Lung (tissue), 12 donors: ENCODE data around the gene POLR2B. TPM values are rescaled to one million over a fixed set of nuclear protein-coding genes. Genes with fewer than 3 reads are reported as not detected.

Source experiments
- ATAC-seq: fragments of 200-7000 bp; cut with Tn5 transposase; one replicate; pipeline ENCODE4 v1.9.1; 2020; ENCODE audit warnings: moderate number of reproducible peaks; ENCODE audit not compliant: insufficient read depth, low FRiP score
- DNase-seq, 3 donors: peaks; one replicate each; pipeline ENCODE4 v3.0.0-alpha.2; 2013 to 2017
- H3K27ac ChIP-seq, 2 donors: one replicate each; pipeline ENCODE4 v1.5.1; 2013; ENCODE audit warnings: mild to moderate bottlenecking in 2 of 2, moderate library complexity in 2 of 2, control low read depth in 1 of 2, inconsistent platforms in 1 of 2, low read depth in 1 of 2, low read length in 1 of 2
- H3K27me3 ChIP-seq, 3 donors: one replicate each; pipeline ENCODE4 v1.5.1; 2013; ENCODE audit warnings: low read length in 2 of 3; ENCODE audit not compliant: control insufficient read depth in 3 of 3, insufficient read depth in 3 of 3
- H3K36me3 ChIP-seq, 4 donors: one replicate each; pipeline ENCODE4 v1.5.1; 2013; ENCODE audit warnings: low read length in 4 of 4, mild to moderate bottlenecking in 1 of 4, moderate library complexity in 1 of 4; ENCODE audit not compliant: control insufficient read depth in 4 of 4, insufficient read depth in 4 of 4
- H3K4me1 ChIP-seq, 5 donors: one replicate each; pipeline ENCODE4 v1.5.1; 2013; ENCODE audit warnings: low read length in 5 of 5, mild to moderate bottlenecking in 2 of 5, moderate library complexity in 1 of 5; ENCODE audit not compliant: control insufficient read depth in 5 of 5, insufficient read depth in 5 of 5
- H3K4me3 ChIP-seq: one replicate; pipeline ENCODE4 v1.5.1; 2013; ENCODE audit warnings: mild to moderate bottlenecking, control low read depth, moderate library complexity
- H3K9ac ChIP-seq, 2 donors: one replicate each; pipeline ENCODE4 v1.5.1; 2013; ENCODE audit warnings: low read length in 2 of 2, control low read depth in 1 of 2; ENCODE audit not compliant: insufficient read depth in 1 of 2
- H3K9me3 ChIP-seq, 4 donors: one replicate each; pipeline ENCODE4 v1.5.1; 2013; ENCODE audit warnings: low read length in 3 of 4, mild to moderate bottlenecking in 1 of 4, moderate library complexity in 1 of 4; ENCODE audit not compliant: control insufficient read depth in 4 of 4, insufficient read depth in 3 of 4
- WGBS, 2 donors: extraction: QIAGEN DNeasy Blood & Tissue Kit; methylation state at CpG; one replicate each; pipeline ENCODE4 v1.1.7; 2013; 5-methylcytosine and 5-hydroxymethylcytosine counted together
- polyA plus RNA-seq, 2 donors: library from polyadenylated mRNA; stranded (reverse); fragments of 200-250 nt; gene quantifications; one replicate each; pipeline ENCODE4 v1.2.1, GENCODE V29; 2013
- total RNA-seq, 2 donors: library from RNA; depleted of rRNA in 1 of 2; stranded (reverse); fragments of >200 nt in 1 of 2; gene quantifications; one replicate each; pipeline ENCODE4 v1.2.1, GENCODE V29; 2014 to 2021
- TF ChIP-seq, protein P1 (sequence below): IDR thresholded peaks from 2 replicates; pipeline ENCODE4 v1.5.1; 2012; ENCODE audit warnings: mild to moderate bottlenecking; ENCODE audit errors: control extremely low read depth, extremely low read depth
- donor health status: control.
- donor health status: control.
- donor health status: Bipolar disorder and iron deficiency.
- donor health status: healthy.
- donor health status: DM: yes; HTN: yes; CAD: no.

Gene POLR2B
- total and polyA plus RNA-seq, 4 donors: 23.4 to 112 (median 52.8) TPM

DNA sequence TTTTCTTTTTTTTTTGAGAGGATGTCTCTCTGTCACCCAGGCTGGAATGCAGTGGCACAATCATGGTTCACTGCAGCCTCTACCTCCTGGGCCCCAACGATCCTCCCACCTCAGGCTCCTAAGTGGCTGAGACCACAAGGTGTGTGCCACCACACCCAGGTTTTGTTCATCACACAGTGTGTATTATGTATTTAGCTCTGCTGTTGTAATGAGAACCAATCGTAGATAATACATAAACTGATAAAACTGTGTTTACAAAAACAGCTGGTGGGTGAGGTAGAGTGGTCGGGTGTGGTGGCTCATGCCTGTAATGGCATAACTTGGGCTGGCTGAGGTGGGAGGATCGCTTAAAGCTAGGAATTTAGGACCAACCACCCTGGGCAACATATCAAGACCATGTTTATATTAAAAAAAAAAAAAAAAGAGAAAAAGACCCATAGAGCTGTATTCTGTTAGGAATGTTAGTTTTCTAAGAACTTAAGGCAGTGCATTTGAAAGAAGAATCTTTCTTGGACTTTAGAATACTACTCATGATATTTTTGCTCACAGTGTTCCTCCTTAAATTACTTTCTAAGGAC, 34.9 kb downstream of the POLR2B start:
- H3K27me3 ChIP-seq: no peaks in the 10 kb centered on the region
- H3K4me1 ChIP-seq: peaks cover 0 to 1% (median 0%) of the 10 kb centered on the region in 5 donors
- H3K27ac ChIP-seq: no peak overlapping the region
- no peak overlapping the region for H3K9ac ChIP-seq
- TF ChIP-seq, protein P1, sequence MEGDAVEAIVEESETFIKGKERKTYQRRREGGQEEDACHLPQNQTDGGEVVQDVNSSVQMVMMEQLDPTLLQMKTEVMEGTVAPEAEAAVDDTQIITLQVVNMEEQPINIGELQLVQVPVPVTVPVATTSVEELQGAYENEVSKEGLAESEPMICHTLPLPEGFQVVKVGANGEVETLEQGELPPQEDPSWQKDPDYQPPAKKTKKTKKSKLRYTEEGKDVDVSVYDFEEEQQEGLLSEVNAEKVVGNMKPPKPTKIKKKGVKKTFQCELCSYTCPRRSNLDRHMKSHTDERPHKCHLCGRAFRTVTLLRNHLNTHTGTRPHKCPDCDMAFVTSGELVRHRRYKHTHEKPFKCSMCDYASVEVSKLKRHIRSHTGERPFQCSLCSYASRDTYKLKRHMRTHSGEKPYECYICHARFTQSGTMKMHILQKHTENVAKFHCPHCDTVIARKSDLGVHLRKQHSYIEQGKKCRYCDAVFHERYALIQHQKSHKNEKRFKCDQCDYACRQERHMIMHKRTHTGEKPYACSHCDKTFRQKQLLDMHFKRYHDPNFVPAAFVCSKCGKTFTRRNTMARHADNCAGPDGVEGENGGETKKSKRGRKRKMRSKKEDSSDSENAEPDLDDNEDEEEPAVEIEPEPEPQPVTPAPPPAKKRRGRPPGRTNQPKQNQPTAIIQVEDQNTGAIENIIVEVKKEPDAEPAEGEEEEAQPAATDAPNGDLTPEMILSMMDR: no peak
- no peaks in the 10 kb centered on the region for H3K9me3 ChIP-seq
- DNase-seq (no peak), ATAC-seq (no peak)
- no peak overlapping the region for H3K4me3 ChIP-seq
- H3K36me3 ChIP-seq: peaks cover 19 to 46% (median 32%) of the 10 kb centered on the region in 4 donors
- WGBS, 2 donors: 74 to 81% methylated on average over 4 of the region's 4 CpGs

DNA sequence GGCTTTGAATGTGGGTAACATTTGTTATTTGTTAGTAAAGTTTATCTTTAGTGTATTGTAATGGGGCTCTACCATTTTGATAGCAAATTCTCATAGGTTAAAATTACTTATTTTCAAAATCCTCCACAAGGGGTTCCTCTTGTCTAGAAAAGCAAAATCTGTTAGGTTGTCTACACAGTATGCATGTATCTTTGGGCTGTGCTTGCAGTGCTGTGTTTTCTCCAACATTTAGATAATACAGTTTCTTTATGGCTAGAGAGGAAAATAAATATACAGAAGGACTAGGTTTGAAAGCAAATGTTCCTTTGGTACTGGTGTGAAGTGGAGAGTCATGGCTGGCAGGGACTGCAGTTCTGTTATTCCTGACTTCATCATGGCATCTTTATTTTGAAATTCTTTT, 40.3 kb downstream of the POLR2B start:
- TF ChIP-seq, protein P1: no peak
- Histone ChIP-seq H3K9ac (no peak overlapping the region), H3K27me3 (no peaks in the 10 kb centered on the region), H3K36me3 (peaks cover 17 to 59% (median 40%) of the 10 kb centered on the region in 4 donors), H3K4me3 (no peak overlapping the region), H3K9me3 (no peaks in the 10 kb centered on the region), H3K27ac (peak overlapping the region in 1 of 2 donors; percentile 29), H3K4me1 (peaks cover 0 to 20% (median 0%) of the 10 kb centered on the region in 5 donors)
- ATAC-seq (no peak), DNase-seq (peak in 2 of 3 donors; percentile 25 to 29)

DNA sequence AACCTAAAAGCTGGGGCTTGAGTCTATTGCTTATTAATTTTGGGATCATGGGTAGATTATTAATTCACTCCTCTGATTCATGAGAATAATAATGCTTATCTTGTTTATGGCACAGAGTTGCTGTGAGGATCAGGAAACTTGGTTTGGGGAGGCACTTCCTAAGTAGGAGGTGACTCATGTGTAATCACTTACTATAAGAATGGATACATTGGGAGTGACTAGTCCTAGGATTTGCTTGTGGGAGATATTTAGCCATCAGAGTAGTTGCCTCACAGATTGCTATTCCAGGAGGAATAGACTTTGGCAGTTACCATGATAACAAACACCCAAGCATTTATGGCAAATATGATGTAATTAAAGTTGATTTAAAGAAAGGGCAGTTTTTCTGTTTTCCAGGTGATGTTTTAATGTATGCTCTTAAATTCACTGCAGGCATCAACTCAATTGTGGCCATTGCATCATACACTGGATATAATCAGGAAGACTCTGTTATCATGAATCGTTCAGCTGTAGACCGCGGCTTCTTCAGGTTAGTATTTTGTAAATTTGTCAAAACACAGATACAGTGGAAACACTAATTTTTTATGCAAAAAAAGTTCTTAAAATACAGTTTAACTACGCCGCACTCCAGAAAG, 41.9 kb downstream of the POLR2B start:
- Histone ChIP-seq H3K36me3 (peaks cover 17 to 67% (median 45%) of the 10 kb centered on the region in 4 donors), H3K4me1 (peaks cover 0 to 20% (median 0%) of the 10 kb centered on the region in 5 donors), H3K27me3 (no peaks in the 10 kb centered on the region), H3K4me3 (no peak overlapping the region), H3K9ac (no peak overlapping the region), H3K27ac (no peak overlapping the region), H3K9me3 (no peaks in the 10 kb centered on the region)
- ATAC-seq (no peak), DNase-seq (no peak)
- TF ChIP-seq, protein P1: no peak
- 74 to 89% methylated on average over 5 of the region's 5 CpGs for WGBS, 2 donors
